Mucosa of descending colon (tissue), 3 donors: ENCODE data around the gene RMDN2. TPM values are rescaled to one million over a fixed set of nuclear protein-coding genes. Genes with fewer than 3 reads are reported as not detected.

Source experiments
- ATAC-seq: fragments of 200-7000 bp; cut with Tn5 transposase; one replicate; pipeline ENCODE4 v1.9.1; 2020; ENCODE audit warnings: mild to moderate bottlenecking, moderate library complexity
- DNase-seq, 3 donors: peaks; one replicate each; pipeline ENCODE4 v3.0.0-alpha.2; 2020
- H3K36me3 ChIP-seq: fragments of 200-600 bp; one replicate; pipeline ENCODE4 v1.8.0; 2021; ENCODE audit warnings: low read depth, mild to moderate bottlenecking
- H3K4me1 ChIP-seq: fragments of 200-600 bp; one replicate; pipeline ENCODE4 v1.8.0; 2021; ENCODE audit warnings: low read depth, mild to moderate bottlenecking
- H3K4me3 ChIP-seq: fragments of 200-600 bp; one replicate; pipeline ENCODE4 v1.8.0; 2021; ENCODE audit warnings: mild to moderate bottlenecking
- H3K9me3 ChIP-seq: fragments of 200-600 bp; one replicate; pipeline ENCODE4 v1.8.0; 2021; ENCODE audit warnings: mild to moderate bottlenecking
- CTCF ChIP-seq: fragments of 200-600 bp; IDR thresholded peaks from one replicate; pipeline ENCODE4 v1.8.0; 2022; ENCODE audit warnings: antibody characterized with exemption, mild to moderate bottlenecking
- intact Hi-C, 2 donors: fragments of 100-400 bp; cut with DNase I in 1 of 2; cut with micrococcal nuclease in 1 of 2; formaldehyde crosslinking; loops; one replicate each; pipeline versions ENCODE4 v1.11.0 to v1.11.1; 2022; cut with DNase I, micrococcal nuclease
- total RNA-seq, 3 donors: library from RNA; stranded (reverse); fragmentation: NEBNext Ultra II Directional in 2 of 3; extraction: Animal tissue kit (Norgen Biotek cat#: 25700) in 2 of 3; gene quantifications; one replicate each; pipeline versions ENCODE4 v1.2.1 to v1.2.4, GENCODE V29; 2021 to 2023
- donor health status: DM: no; HTN: no; CAD: no; lungs with moderate emphysema.
- donor health status: DM: no; HTN: no; CAD: no.
- donor health status: DM: no; HTN: yes; CAD: no.

The RMDN2 gene
- total RNA-seq, 3 donors from 2014 or later = 22.8 to 46.2 (median 28.5) TPM

GRCh38 chr2:37896319-37896718 is 28.8 kb upstream of the RMDN2 start:
- intact Hi-C loops = no loop called here
- peak; percentile 63 for ATAC-seq

GRCh38 chr2:37897511-37897910 is 27.6 kb upstream of the RMDN2 start:
- TF ChIP-seq CTCF = no peak
- intact Hi-C loops = no loop called here
- peak; percentile 90 for ATAC-seq
- H3K9me3 ChIP-seq = no peaks in the 10 kb centered on the region
- DNase-seq = peak in 1 of 3 donors; percentile 47
- H3K4me3 ChIP-seq = no peak overlapping the region
- no peaks in the 10 kb centered on the region for H3K36me3 ChIP-seq
- H3K4me1 ChIP-seq = peaks cover 16% of the 10 kb centered on the region

More at GRCh38 chr2:37896319-37896718, 28.8 kb upstream of the RMDN2 start:
- Histone ChIP-seq H3K9me3 (no peaks in the 10 kb centered on the region), H3K36me3 (no peaks in the 10 kb centered on the region), H3K4me1 (peaks cover 16% of the 10 kb centered on the region), H3K4me3 (no peak overlapping the region)
- DNase-seq = peak in 1 of 3 donors; percentile 34
- no peak for TF ChIP-seq CTCF

GRCh38 chr2:37898448-37898847 is 26.6 kb upstream of the RMDN2 start:
- TF ChIP-seq CTCF = no peak
- DNase-seq (no peak), ATAC-seq (no peak)
- intact Hi-C loops = no loop called here
- H3K4me1 ChIP-seq = peaks cover 21% of the 10 kb centered on the region
- no peaks in the 10 kb centered on the region for H3K9me3 ChIP-seq
- no peaks in the 10 kb centered on the region for H3K36me3 ChIP-seq
- H3K4me3 ChIP-seq = no peak overlapping the region

- ATAC-seq (peak; percentile 74), DNase-seq (peak in 1 of 3 donors; percentile 27)
- Histone ChIP-seq H3K4me3 (no peak overlapping the region), H3K9me3 (no peaks in the 10 kb centered on the region), H3K4me1 (peaks cover 21% of the 10 kb centered on the region), H3K36me3 (no peaks in the 10 kb centered on the region)
- no peak for TF ChIP-seq CTCF
- intact Hi-C loops = no loop called here
These were observed 22.1 kb upstream of the RMDN2 start for GRCh38 chr2:37902991-37903390.

GRCh38 chr2:37904425-37904824 is 20.7 kb upstream of the RMDN2 start:
- H3K9me3 ChIP-seq = no peaks in the 10 kb centered on the region
- H3K36me3 ChIP-seq = no peaks in the 10 kb centered on the region
- DNase-seq (peak in 1 of 3 donors; percentile 27), ATAC-seq (peak; percentile 87)
- peaks cover 21% of the 10 kb centered on the region for H3K4me1 ChIP-seq
- intact Hi-C loops = no loop called here
- TF ChIP-seq CTCF = no peak
- no peak overlapping the region for H3K4me3 ChIP-seq

GRCh38 chr2:37904993-37905392 is 20.1 kb upstream of the RMDN2 start:
- Histone ChIP-seq H3K4me1 (peaks cover 21% of the 10 kb centered on the region), H3K4me3 (no peak overlapping the region), H3K9me3 (no peaks in the 10 kb centered on the region), H3K36me3 (no peaks in the 10 kb centered on the region)
- TF ChIP-seq CTCF = no peak
- peak in 2 of 3 donors; percentile 51 to 60 for DNase-seq
- intact Hi-C loops = no loop called here
- peak; percentile 79 for ATAC-seq
